Urinary bladder (tissue), 4 donors: ENCODE data around the gene MYORG. TPM values are rescaled to one million over a fixed set of nuclear protein-coding genes. Genes with fewer than 3 reads are reported as not detected.
"Not testable (repeated sequence)": the region's sequence is repeated elsewhere in the genome, so short reads cannot be mapped to it uniquely, and the experiment has no call there.

Experiments used
- DNase-seq: peaks from one replicate; pipeline ENCODE4 v3.0.0-alpha.2; 2015; ENCODE audit errors: extremely low spot score
- H3K27ac ChIP-seq: one replicate; pipeline ENCODE4 v1.5.1; 2013; ENCODE audit warnings: low read depth, mild to moderate bottlenecking, moderate library complexity
- H3K36me3 ChIP-seq: one replicate; pipeline ENCODE4 v1.6.1; 2013; ENCODE audit warnings: mild to moderate bottlenecking, moderate library complexity; ENCODE audit not compliant: insufficient read depth
- H3K4me1 ChIP-seq: one replicate; pipeline ENCODE4 v1.6.1; 2013; ENCODE audit warnings: mild to moderate bottlenecking, moderate library complexity; ENCODE audit not compliant: insufficient read depth
- H3K4me3 ChIP-seq: one replicate; pipeline ENCODE4 v1.5.1; 2013; ENCODE audit warnings: low read depth, low read length
- WGBS: extraction: QIAGEN DNeasy Blood & Tissue Kit; methylation state at CpG from one replicate; pipeline ENCODE4 v1.1.7; 2013; 5-methylcytosine and 5-hydroxymethylcytosine counted together
- polyA plus RNA-seq: library from polyadenylated mRNA; stranded (reverse); fragments of 200-250 nt; gene quantifications from one replicate; pipeline ENCODE4 v1.2.3, GENCODE V29; 2013
- total RNA-seq: library from RNA; depleted of rRNA; stranded (reverse); fragments of >200 nt; gene quantifications from one replicate; pipeline ENCODE4 v1.2.3, GENCODE V29; 2014
- donor health status: healthy with polysubstance abuse.
- donor health status: healthy.

The MYORG gene
- total and polyA plus RNA-seq, 2 donors, result 2.4 to 9.8 TPM

DNA sequence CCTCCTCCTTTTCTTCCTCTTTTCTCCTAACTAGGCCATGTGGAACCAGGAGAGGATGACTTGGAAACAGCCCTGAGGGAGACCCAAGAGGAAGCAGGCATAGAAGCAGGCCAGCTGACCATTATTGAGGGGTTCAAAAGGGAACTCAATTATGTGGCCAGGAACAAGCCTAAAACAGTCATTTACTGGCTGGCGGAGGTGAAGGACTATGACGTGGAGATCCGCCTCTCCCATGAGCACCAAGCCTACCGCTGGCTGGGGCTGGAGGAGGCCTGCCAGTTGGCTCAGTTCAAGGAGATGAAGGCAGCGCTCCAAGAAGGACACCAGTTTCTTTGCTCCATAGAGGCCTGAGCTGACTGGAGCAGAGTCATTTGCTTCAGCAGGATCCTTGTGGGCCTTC lies 33.6 kb downstream of the MYORG start:
- H3K4me1 ChIP-seq, result no peaks in the 10 kb centered on the region
- DNase-seq, result no peak
- H3K36me3 ChIP-seq, result peaks cover 4% of the 10 kb centered on the region
- H3K27ac ChIP-seq, result no peak overlapping the region
- no peak overlapping the region for H3K4me3 ChIP-seq
- 64% methylated on average over 5 of the region's 5 CpGs for WGBS

DNA sequence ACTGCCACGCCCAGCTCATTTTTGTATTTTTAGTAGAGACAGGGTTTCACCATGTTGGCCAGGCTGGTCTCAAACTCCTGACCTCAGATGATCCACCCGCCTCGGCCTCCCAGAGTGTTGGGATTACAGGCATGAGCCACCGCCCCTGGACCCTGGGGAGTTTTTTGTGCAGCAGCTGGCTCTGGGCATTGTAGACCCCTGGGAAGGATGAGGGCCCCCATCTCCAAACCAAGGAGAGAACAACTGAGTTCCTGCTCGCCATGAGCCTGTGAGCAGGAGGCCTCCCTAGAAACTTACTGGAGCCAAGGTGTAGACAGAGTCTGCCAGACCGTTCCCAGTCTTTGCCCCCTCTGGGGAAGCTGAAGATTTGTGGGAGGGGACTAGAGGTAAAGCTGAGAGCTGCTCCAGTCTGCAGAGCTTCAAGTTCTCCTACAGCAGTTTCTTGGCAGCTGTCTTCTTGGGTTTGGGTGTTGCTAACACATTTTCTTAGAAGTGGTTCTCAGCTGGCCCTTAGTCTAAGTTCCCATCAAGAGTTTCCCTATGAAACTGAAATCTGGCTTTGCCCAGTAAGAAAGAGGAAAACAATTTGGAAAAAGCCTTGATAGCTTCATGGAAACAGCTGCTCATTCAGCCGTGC lies 34.9 kb downstream of the MYORG start:
- Histone ChIP-seq H3K4me3 (no peak overlapping the region), H3K36me3 (peaks cover 4% of the 10 kb centered on the region), H3K27ac (no peak overlapping the region), H3K4me1 (no peaks in the 10 kb centered on the region)
- DNase-seq, result no peak
- 74% methylated on average over 7 of the region's 7 CpGs for WGBS

- H3K36me3 ChIP-seq, result peaks cover 4% of the 10 kb centered on the region
Measured at GRCh38 chr9:34338665-34339385, 37.9 kb downstream of the MYORG start.

DNA sequence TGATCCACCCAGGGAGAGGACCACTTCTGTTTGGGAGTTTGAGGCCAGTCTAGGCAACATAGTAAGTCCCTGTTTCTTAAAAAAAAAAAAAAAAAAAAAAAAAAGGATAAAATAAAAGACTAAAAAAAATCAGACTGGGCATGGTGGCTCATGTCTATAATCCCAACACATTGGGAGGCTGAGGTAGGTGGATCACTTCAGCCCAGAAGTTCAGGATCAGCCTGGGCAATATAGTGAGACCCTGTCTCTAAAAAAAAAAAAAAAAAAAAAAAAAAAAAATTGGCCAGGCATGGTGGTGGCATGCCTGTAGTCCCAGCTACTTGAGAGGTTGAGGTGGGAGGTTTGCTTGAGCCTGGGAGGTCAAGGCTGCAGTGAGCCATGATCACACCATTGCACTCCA lies 38.6 kb downstream of the MYORG start:
- not testable (repeated sequence) for H3K4me3 ChIP-seq, DNase-seq, H3K27ac ChIP-seq, H3K4me1 ChIP-seq, H3K36me3 ChIP-seq

More at GRCh38 chr9:34338665-34339385, 37.9 kb downstream of the MYORG start:
- DNase-seq, result no peak
- no peaks in the 10 kb centered on the region for H3K4me1 ChIP-seq
- H3K27ac ChIP-seq, result no peak overlapping the region
- H3K4me3 ChIP-seq, result no peak overlapping the region
- 82% methylated on average over 2 of the region's 2 CpGs for WGBS

- H3K4me1 ChIP-seq, result no peaks in the 10 kb centered on the region
- peaks cover 4% of the 10 kb centered on the region for H3K36me3 ChIP-seq
- no peak for DNase-seq
- H3K27ac ChIP-seq, result no peak overlapping the region
- no peak overlapping the region for H3K4me3 ChIP-seq
- WGBS, result 69% methylated on average over 2 of the region's 2 CpGs
Measured at GRCh38 chr9:34337403-34337802, 39.3 kb downstream of the MYORG start.

- no peaks in the 10 kb centered on the region for H3K4me1 ChIP-seq
- H3K4me3 ChIP-seq, result no peak overlapping the region
- peaks cover 4% of the 10 kb centered on the region for H3K36me3 ChIP-seq
- 84% methylated on average over 4 of the region's 4 CpGs for WGBS
- DNase-seq, result no peak
- H3K27ac ChIP-seq, result no peak overlapping the region
Measured at GRCh38 chr9:34335376-34335775, 41.3 kb downstream of the MYORG start.

DNA sequence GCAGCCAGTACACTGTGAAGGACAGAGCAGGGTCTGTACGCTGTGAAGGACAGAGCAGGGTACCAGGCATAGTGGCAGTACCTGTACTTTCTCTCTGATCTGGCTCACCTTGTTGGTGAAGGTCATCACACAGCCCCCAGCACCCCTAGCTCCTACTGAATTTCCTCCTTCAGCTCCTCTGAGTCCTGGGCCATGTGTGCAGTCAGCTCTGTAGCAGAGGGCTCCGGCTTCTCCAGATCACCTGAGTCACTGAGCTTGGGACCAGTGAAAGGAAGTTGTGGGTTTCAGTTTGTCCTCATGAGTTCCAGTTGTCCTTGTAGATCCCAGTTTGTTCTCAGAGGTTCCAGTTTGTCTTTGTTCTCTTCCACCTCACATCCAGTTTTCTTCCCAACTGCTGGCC lies 41.8 kb downstream of the MYORG start:
- Histone ChIP-seq H3K27ac (no peak overlapping the region), H3K4me1 (no peaks in the 10 kb centered on the region), H3K4me3 (no peak overlapping the region), H3K36me3 (peaks cover 4% of the 10 kb centered on the region)
- DNase-seq, result no peak
- WGBS, result 90% methylated on average over 2 of the region's 2 CpGs

DNA sequence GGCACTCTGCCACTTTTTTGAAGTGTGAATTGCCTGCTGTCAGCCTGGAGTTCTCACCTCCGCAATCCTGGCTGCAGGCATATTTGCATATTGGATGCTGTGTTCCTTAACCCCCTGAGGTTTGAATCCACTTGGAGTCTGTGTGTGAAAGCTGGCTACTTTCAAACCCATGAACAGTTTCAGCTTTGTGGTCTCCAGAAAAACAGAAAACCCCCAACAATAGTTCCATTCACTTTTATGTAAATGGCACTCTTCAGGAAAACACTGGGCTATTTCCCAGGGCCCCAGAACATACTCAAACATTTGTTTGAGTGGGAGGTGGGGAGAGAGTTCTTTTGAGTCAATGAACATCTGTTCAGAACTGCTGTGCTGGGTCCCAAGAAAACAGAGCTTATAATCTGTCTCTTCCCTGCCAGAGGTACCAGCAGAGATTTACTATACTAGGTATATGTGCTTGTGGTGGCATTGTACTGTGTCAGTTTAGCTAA lies 42.3 kb downstream of the MYORG start:
- Histone ChIP-seq H3K4me3 (no peak overlapping the region), H3K36me3 (peaks cover 1% of the 10 kb centered on the region), H3K4me1 (no peaks in the 10 kb centered on the region), H3K27ac (no peak overlapping the region)
- no peak for DNase-seq
- WGBS, result 72% methylated on average over 1 of the region's 1 CpG

DNA sequence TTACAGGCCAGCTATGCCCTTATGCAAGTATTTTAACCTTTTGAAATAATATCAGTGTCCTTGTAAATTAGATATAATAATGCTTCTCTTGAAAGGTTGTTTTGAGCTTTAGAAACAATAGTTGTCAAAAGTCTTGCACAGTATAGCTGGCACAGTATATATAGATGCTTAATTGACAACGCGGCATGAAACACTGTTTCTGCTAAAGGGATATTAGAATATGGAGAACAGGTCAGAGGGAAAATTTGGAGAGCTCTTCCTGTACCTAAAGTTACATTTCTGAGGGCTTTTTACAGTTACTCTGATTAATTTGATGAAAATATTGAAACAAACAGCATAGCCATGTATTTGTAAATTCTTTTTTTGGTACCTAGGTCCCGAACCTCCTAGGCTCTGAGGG lies 42.9 kb downstream of the MYORG start:
- Histone ChIP-seq H3K36me3 (no peaks in the 10 kb centered on the region), H3K27ac (no peak overlapping the region), H3K4me1 (no peaks in the 10 kb centered on the region), H3K4me3 (no peak overlapping the region)
- WGBS, result 69% methylated on average over 3 of the region's 3 CpGs
- DNase-seq, result no peak

GRCh38 chr9:34332076-34332964 lies 44.4 kb downstream of the MYORG start:
- 41% methylated on average over 7 of the region's 7 CpGs for WGBS
- Histone ChIP-seq H3K4me1 (peaks cover 1% of the 10 kb centered on the region), H3K36me3 (no peaks in the 10 kb centered on the region), H3K4me3 (no peak overlapping the region), H3K27ac (no peak overlapping the region)
- DNase-seq, result no peak

DNA sequence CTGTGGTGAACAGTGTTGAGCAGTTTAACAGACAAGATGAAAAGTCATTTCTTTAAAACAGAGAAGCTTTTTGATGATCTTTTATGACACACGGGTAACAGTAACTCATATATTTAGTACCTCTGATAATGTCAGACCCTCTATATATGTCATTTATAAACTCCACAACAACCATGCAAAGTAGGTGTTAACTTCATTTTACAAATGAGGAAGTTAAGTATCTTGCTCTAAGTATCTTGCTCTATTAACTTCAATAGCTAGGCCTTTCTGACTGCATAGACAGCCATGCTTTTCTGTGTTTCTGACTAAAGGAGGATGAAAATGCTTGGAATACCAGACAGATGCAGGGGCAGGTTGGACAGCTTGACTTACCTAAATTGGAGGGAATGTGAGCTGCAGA lies 45.5 kb downstream of the MYORG start:
- no peak overlapping the region for H3K4me3 ChIP-seq
- WGBS, result 78% methylated on average over 1 of the region's 1 CpG
- H3K27ac ChIP-seq, result no peak overlapping the region
- peaks cover 1% of the 10 kb centered on the region for H3K4me1 ChIP-seq
- DNase-seq, result no peak
- H3K36me3 ChIP-seq, result no peaks in the 10 kb centered on the region

DNA sequence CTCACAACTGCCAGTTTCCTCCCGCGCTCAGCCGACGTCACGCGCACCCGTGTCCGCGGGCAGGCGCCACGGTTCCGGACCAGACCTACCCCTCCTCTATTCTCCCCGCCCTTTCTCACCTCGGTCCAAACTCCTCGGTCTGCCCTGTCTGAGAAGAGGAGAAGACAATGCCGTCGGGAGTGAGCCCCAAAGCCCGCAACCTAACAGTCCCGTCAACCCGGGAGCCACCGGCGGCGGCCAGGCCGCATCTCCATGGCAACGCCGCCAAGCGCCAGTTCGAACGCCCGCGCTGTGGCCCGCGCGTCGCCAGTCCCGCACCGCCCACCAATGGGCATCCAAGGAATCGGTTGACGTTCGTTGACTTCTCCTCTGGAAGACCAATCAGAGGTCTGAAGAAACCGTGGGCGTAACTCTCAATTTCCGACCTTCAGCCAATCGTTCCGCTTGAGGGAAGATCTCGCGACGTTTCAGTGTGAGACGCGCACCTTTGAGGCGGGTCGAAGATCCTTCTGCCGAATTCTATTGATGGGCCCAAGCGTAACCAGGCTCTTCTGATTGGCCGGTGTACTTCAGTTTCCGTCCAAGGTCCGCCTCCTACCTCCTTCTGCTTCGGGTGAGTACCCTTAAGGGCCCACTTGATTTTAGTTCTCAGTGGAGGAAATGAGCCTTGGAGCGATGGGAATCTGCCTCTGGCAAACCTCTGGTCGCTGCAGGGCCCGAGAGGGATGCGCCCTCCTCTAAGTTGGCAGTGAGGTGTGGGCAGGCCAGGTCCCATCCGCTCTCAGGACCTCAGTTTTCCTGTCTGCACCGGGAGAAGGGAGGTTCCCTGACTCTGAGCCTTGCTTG lies 47.5 kb downstream of the MYORG start, which contains the start of the genes KIF24 and NUDT2:
TSS of gene KIF24 (minus strand) at position 282 of the 846 bp plus-strand sequence. CDS start 17,922 bp downstream, outside the sequence.
TSS of gene NUDT2 (plus strand) at position 583 of the 846 bp plus-strand sequence. CDS start 9,471 bp downstream, outside the sequence.
- DNase-seq, result peak; percentile 100
- Histone ChIP-seq H3K27ac (peak within 1 kb of the TSS; percentile 85), H3K4me1 (peaks cover 1% of the 10 kb centered on the region), H3K36me3 (no peaks in the 10 kb centered on the region), H3K4me3 (peak within 1 kb of the TSS; percentile 49)
- WGBS, result under 1% methylated on average over 64 of the region's 64 CpGs
